K562 (cell line): Measurements from ENCODE around the gene GMEB2. TPM values are rescaled to one million over a fixed set of nuclear protein-coding genes. Genes with fewer than 3 reads are reported as not detected.

Experiments
- ARID1B ChIP-seq: fragments of 450-650 bp; IDR thresholded peaks from 2 replicates; pipeline ENCODE4 v1.6.1; 2016; ENCODE audit warnings: antibody characterized with exemption, mild to moderate bottlenecking, inconsistent platforms
- CHD1 ChIP-seq: fragments of 200-600 bp; sonication (generic); IDR thresholded peaks from one replicate; pipeline ENCODE4 v1.6.1; 2012; ENCODE audit warnings: mild to moderate bottlenecking, moderate library complexity, low read length, inconsistent platforms
- ESRRB ChIP-seq: fragments of 250-450 bp; sonication (Bioruptor Pico); IDR thresholded peaks from 2 replicates; pipeline ENCODE4 v1.5.0; 2020; ENCODE audit warnings: mild to moderate bottlenecking, moderate library complexity, borderline replicate concordance
- ETS1 ChIP-seq: conservative IDR thresholded peaks from 2 replicates; pipeline ENCODE4 v1.6.1; 2011; ENCODE audit warnings: low read depth, mild to moderate bottlenecking, low read length; ENCODE audit not compliant: control insufficient read depth
- ETV1 ChIP-seq: fragments of 450-650 bp; conservative IDR thresholded peaks from 2 replicates; pipeline ENCODE4 v1.6.1; 2016; ENCODE audit warnings: missing genetic modification characterization, control low read depth, low read depth, missing compliant biosample characterization
- EZH2 ChIP-seq: IDR thresholded peaks from 2 replicates; pipeline ENCODE4 v1.6.1; 2012; ENCODE audit warnings: low read depth, mild to moderate bottlenecking, inconsistent platforms, low read length, borderline replicate concordance
- FIP1L1 ChIP-seq: fragments of 200-400 bp; formaldehyde crosslinking; IDR thresholded peaks from 2 replicates; pipeline ENCODE4 v1.6.1; 2018; ENCODE audit warnings: mild to moderate bottlenecking, low read depth, low read length; ENCODE audit not compliant: poor library complexity, severe bottlenecking
- MAFG ChIP-seq: fragments of 450-650 bp; conservative IDR thresholded peaks from 2 replicates; pipeline ENCODE4 v1.6.1; 2016; ENCODE audit warnings: missing genetic modification characterization, missing compliant biosample characterization
- MTA2 ChIP-seq: fragments of 450-650 bp; IDR thresholded peaks from 2 replicates; pipeline ENCODE4 v1.6.1; 2016; ENCODE audit warnings: low read depth
- MYC ChIP-seq, 2 experiments: fragments of 250-450 bp in 1 of 2; sonication (Bioruptor Pico) in 1 of 2; IDR thresholded peaks; 2 replicates each; pipeline versions ENCODE4 v1.5.1 to v1.6.1; 2012 to 2021; ENCODE audit warnings: low read depth in 2 of 2, borderline replicate concordance in 1 of 2, improper control_type of control experiment in 1 of 2, low read length in 1 of 2, mild to moderate bottlenecking in 1 of 2, moderate library complexity in 1 of 2
- NELFE ChIP-seq: IDR thresholded peaks from 2 replicates; pipeline ENCODE4 v1.6.1; 2011; ENCODE audit warnings: mild to moderate bottlenecking; ENCODE audit not compliant: insufficient read depth, insufficient read length
- PRPF4 ChIP-seq: fragments of 200-400 bp; formaldehyde crosslinking; IDR thresholded peaks from one replicate; pipeline ENCODE4 v1.6.1; 2017; ENCODE audit warnings: low read length, low read depth, mild to moderate bottlenecking; ENCODE audit not compliant: insufficient read depth, poor library complexity, severe bottlenecking
- SMAD1 ChIP-seq: fragments of 150-350 bp; IDR thresholded peaks from 2 replicates; pipeline ENCODE4 v1.6.1; 2014; ENCODE audit warnings: low read length, low read depth; ENCODE audit not compliant: partially characterized antibody
- SNIP1 ChIP-seq: fragments of 450-650 bp; IDR thresholded peaks from 2 replicates; pipeline ENCODE4 v1.7.1; 2017; ENCODE audit warnings: low read depth, mild to moderate bottlenecking
- SREBF1 ChIP-seq: fragments of 150-350 bp; IDR thresholded peaks from 2 replicates; pipeline ENCODE4 v1.6.1; 2014; ENCODE audit warnings: antibody characterized with exemption, low read depth, low read length, borderline replicate concordance
- TBL1XR1 ChIP-seq, 2 experiments: IDR thresholded peaks; 2 replicates each; pipeline ENCODE4 v1.6.1; 2012; ENCODE audit warnings: improper control_type of control experiment in 2 of 2, low read length in 2 of 2, mild to moderate bottlenecking in 1 of 2
- ZC3H8 ChIP-seq: fragments of 450-650 bp; IDR thresholded peaks from 2 replicates; pipeline ENCODE4 v1.6.1; 2017
- ZNF212 ChIP-seq: fragments of 450-650 bp; formaldehyde crosslinking; IDR thresholded peaks from 2 replicates; pipeline ENCODE4 v1.4.0; 2020; ENCODE audit warnings: mild to moderate bottlenecking
- ZNF217 ChIP-seq: sonication (generic); formaldehyde crosslinking; IDR thresholded peaks from 2 replicates; pipeline ENCODE4 v1.8.0; 2022; ENCODE audit warnings: mild to moderate bottlenecking, missing genetic modification reagents
- ZNF282 ChIP-seq: sonication (generic); formaldehyde crosslinking; IDR thresholded peaks from 2 replicates; pipeline ENCODE4 v1.8.1; 2023; ENCODE audit warnings: missing genetic modification reagents
- ZNF3 ChIP-seq: fragments of 250-450 bp; sonication (Bioruptor Pico); IDR thresholded peaks from 2 replicates; pipeline ENCODE4 v1.5.0; 2021; ENCODE audit warnings: mild to moderate bottlenecking, moderate library complexity
- ZNF311 ChIP-seq: fragments of 250-450 bp; sonication (Bioruptor Pico); IDR thresholded peaks from 2 replicates; pipeline ENCODE4 v1.4.0; 2020; ENCODE audit warnings: mild to moderate bottlenecking, moderate library complexity
- ZNF586 ChIP-seq: fragments of 450-650 bp; formaldehyde crosslinking; conservative IDR thresholded peaks from 2 replicates; pipeline ENCODE4 v1.4.0; 2020; ENCODE audit warnings: mild to moderate bottlenecking, moderate library complexity
- polyA plus RNA-seq, 8 experiments: library from polyadenylated mRNA; depleted of rRNA in 4 of 8; stranded (reverse) in 5 of 8; unstranded in 3 of 8; fragments of >200 nt; fragmentation: Nextera tagmentation in 2 of 8; fragmentation: Illumina TruSeq in 1 of 8; extraction: Ambion mirVana in 2 of 8; extraction: Trizol in 1 of 8; gene quantifications; 2 replicates each; pipeline versions ENCODE4 v1.2.1 to v1.2.3, GENCODE V29; 2011 to 2014; ENCODE audit warnings: inconsistent platforms in 1 of 8, missing spikeins in 1 of 8
- total RNA-seq, 7 experiments: library from RNA; depleted of rRNA in 6 of 7; stranded (reverse); fragments of >200 nt in 6 of 7; fragmentation: Illumina TruSeq in 2 of 7; extraction: Trizol in 2 of 7; gene quantifications; 2 replicates each; pipeline versions ENCODE4 v1.2.1 to v1.2.3, GENCODE V29; 2011 to 2021; ENCODE audit warnings: low replicate concordance in 1 of 7
- TF ChIP-seq, protein P1 (sequence below): fragments of 450-650 bp; formaldehyde crosslinking; IDR thresholded peaks from 2 replicates; pipeline ENCODE4 v1.4.0; 2020; ENCODE audit warnings: mild to moderate bottlenecking, moderate library complexity
- TF ChIP-seq, protein P2 (sequence below): fragments of 450-650 bp; IDR thresholded peaks from one replicate; pipeline ENCODE4 v1.6.1; 2018; ENCODE audit warnings: mild to moderate bottlenecking, moderate library complexity; ENCODE audit not compliant: partially characterized antibody

Gene GMEB2
- total and polyA plus RNA-seq, 9 of the 15 experiments (the other 6 are each of a cell fraction or from before 2014, with no cell fraction given), result 0.03 to 13.9 (median 6.3) TPM

DNA sequence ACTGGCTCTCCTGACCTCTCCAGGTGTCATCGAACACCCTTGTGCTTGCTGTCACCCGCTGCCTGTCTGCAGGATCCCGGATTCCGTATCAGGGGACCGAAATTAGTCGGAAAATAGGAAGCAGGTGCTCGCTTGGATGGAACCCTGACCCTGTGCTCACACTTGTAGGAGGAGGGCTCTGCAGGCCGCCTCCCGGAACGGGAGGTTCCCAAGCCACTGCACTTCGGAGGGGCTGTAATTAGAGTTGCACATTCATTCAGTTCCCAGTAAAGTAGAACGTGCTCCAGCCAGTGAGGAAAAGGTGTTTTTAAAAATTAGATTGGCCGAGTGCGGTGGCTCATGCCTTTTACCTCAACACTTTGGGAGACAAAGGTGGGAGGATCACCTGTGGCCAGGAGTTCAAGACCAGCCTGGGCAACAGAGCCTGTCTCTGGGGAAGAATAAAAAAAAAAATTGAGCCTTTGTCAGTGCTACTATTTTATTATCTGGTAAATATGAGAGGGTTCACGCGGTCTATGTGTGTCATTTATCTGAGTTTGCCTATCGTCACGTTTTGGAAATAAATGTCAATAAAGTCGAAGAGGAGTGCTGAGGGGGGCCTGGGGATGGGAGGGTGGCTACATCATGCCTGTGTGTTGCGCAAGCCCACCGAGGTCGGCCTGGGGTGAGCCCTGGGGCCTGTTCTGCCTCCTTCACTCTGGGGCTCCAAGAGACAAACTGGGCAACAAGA is 1.5 kb upstream of the GMEB2 start (continued):
- no peak for TF ChIP-seq NELFE
- TF ChIP-seq SNIP1, result no peak; the same call in 1 of the 2 replicates
- TF ChIP-seq ZNF217 (CRISPR knock-in tag), result no peak
- no peak for TF ChIP-seq EZH2
- TF ChIP-seq ZC3H8, result no peak
- peak; percentile 68; the same call in 1 of the 2 replicates for TF ChIP-seq ETS1
- 0 out of 2 replicates have a peak, but pooled peaks have one; percentile 15 for TF ChIP-seq ARID1B
- TF ChIP-seq ZNF311 (CRISPR knock-in tag), result no peak
- TF ChIP-seq ZNF282 (CRISPR knock-in tag), result no peak
- TF ChIP-seq CHD1, result no peak
- TF ChIP-seq, protein P1, sequence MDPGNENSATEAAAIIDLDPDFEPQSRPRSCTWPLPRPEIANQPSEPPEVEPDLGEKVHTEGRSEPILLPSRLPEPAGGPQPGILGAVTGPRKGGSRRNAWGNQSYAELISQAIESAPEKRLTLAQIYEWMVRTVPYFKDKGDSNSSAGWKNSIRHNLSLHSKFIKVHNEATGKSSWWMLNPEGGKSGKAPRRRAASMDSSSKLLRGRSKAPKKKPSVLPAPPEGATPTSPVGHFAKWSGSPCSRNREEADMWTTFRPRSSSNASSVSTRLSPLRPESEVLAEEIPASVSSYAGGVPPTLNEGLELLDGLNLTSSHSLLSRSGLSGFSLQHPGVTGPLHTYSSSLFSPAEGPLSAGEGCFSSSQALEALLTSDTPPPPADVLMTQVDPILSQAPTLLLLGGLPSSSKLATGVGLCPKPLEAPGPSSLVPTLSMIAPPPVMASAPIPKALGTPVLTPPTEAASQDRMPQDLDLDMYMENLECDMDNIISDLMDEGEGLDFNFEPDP (CRISPR knock-in tag), result no peak
- TF ChIP-seq FIP1L1, result no peak
- TF ChIP-seq ETV1 (tag), result no peak
- TF ChIP-seq TBL1XR1 (IDR thresholded peaks at IDR 0.05; ENCODE audit: low read length in 2 of 2), result peak in 1 of 2 experiments; percentile 62; a peak in 1 of 4 replicates
- TF ChIP-seq MYC (IDR thresholded peaks at IDR 0.05; ENCODE audit: low read depth, low read length), result peak; percentile 99
- TF ChIP-seq MYC (CRISPR knock-in tag; IDR thresholded peaks at IDR 0.05; ENCODE audit: borderline replicate concordance, low read depth), result peak; percentile 60; the same call in 1 of the 2 replicates
- TF ChIP-seq PRPF4, result no peak
- peak; percentile 62 for TF ChIP-seq SMAD1
- 0 out of 2 replicates have a peak, but pooled peaks have one; percentile 47 for TF ChIP-seq SREBF1
- TF ChIP-seq MTA2, result no peak
- TF ChIP-seq, protein P2, sequence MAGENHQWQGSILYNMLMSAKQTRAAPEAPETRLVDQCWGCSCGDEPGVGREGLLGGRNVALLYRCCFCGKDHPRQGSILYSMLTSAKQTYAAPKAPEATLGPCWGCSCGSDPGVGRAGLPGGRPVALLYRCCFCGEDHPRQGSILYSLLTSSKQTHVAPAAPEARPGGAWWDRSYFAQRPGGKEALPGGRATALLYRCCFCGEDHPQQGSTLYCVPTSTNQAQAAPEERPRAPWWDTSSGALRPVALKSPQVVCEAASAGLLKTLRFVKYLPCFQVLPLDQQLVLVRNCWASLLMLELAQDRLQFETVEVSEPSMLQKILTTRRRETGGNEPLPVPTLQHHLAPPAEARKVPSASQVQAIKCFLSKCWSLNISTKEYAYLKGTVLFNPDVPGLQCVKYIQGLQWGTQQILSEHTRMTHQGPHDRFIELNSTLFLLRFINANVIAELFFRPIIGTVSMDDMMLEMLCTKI, result no peak
- TF ChIP-seq ZNF3 (CRISPR knock-in tag), result no peak
- 0 out of 2 replicates have a peak, but pooled peaks have one; percentile 71 for TF ChIP-seq ESRRB (CRISPR knock-in tag)
- TF ChIP-seq ZNF586 (CRISPR knock-in tag), result no peak
- no peak for TF ChIP-seq MAFG (tag)
- TF ChIP-seq ZNF212 (CRISPR knock-in tag), result no peak
